ENCODE data around the gene HRH4. TPM values are rescaled to one million over a fixed set of nuclear protein-coding genes. Genes with fewer than 3 reads are reported as not detected.

HRH4 gene
- total RNA-seq, 1 experiment from 2014 or later, result not detected

GRCh38 chr18:24518596-24518995 is 58.2 kb downstream of the HRH4 start:
- Histone ChIP-seq H3K4me1 (ENCODE audit: insufficient read depth, low read length) (no peaks in the 10 kb centered on the region), H3K9ac (ENCODE audit: extremely low read depth, insufficient read length, low read length) (no peak overlapping the region), H4K91ac (ENCODE audit: insufficient read length, low read depth, low read length) (no peak overlapping the region), H3K4me2 (ENCODE audit: insufficient read depth, insufficient read length, low read length) (no peak overlapping the region), H4K20me1 (ENCODE audit: control insufficient read depth, insufficient read depth, insufficient read length) (no peaks in the 10 kb centered on the region), H2BK120ac (ENCODE audit: low read depth, low read length, poor library complexity, severe bottlenecking) (no peak overlapping the region), H4K8ac (replicated peaks; ENCODE audit: insufficient read length, low read depth, low read length) (no peak overlapping the region), H3K27ac (ENCODE audit: insufficient read length, low read depth, low read length) (no peak overlapping the region), H3K27me3 (ENCODE audit: insufficient read depth, low read length) (no peaks in the 10 kb centered on the region), H3K56ac (ENCODE audit: insufficient read length, low read depth, low read length) (no peak overlapping the region), H3K23me2 (ENCODE audit: insufficient read length, low read depth, low read length, poor library complexity, severe bottlenecking) (no peaks in the 10 kb centered on the region), H3K79me1 (ENCODE audit: insufficient read depth, low read depth, low read length, poor library complexity, severe bottlenecking) (no peaks in the 10 kb centered on the region), H3K14ac (ENCODE audit: insufficient read depth, low read length) (no peak overlapping the region), H2BK15ac (ENCODE audit: low read depth, low read length) (no peak overlapping the region), H3T11ph (ENCODE audit: low read length) (no peak overlapping the region), H3K79me2 (ENCODE audit: insufficient read depth, low read length) (no peaks in the 10 kb centered on the region), H3K9me3 (ENCODE audit: control insufficient read depth, low read depth, low read length) (no peaks in the 10 kb centered on the region), H2BK5ac (ENCODE audit: insufficient read length, low read length) (no peak overlapping the region), H2AFZ (ENCODE audit: low read length) (no peak overlapping the region), H3K23ac (ENCODE audit: insufficient read length, low read depth, low read length) (no peak overlapping the region), H3K18ac (ENCODE audit: insufficient read length, low read depth, low read length) (no peak overlapping the region), H3K4ac (ENCODE audit: low read depth, low read length) (no peak overlapping the region), H2BK12ac (ENCODE audit: insufficient read length, low read depth, low read length) (no peak overlapping the region), H2BK20ac (ENCODE audit: low read depth, low read length, poor library complexity, severe bottlenecking) (no peak overlapping the region), H2AK5ac (ENCODE audit: insufficient read length, low read length) (no peak overlapping the region), H4K5ac (ENCODE audit: insufficient read length, low read depth, low read length) (no peak overlapping the region)
- TF ChIP-seq CTCF (conservative IDR thresholded peaks at IDR 0.05), result no peak
- Mint-ChIP-seq H3K9me3 (no peaks in the 10 kb centered on the region; a peak in 1 of 5 replicates), H3K4me3 (no peak overlapping the region), H3K27ac (no peak overlapping the region), H3K36me3 (ENCODE audit: insufficient read depth in 1 of 3, low read depth in 3 of 3) (no peaks in the 10 kb centered on the region), H3K4me1 (peaks cover 11% of the 10 kb centered on the region in 2 experiments), H3K27me3 (ENCODE audit: low read depth) (no peaks in the 10 kb centered on the region)
- no peak for DNase-seq
- WGBS (ENCODE audit: extremely low coverage, insufficient read length, low lambda C conversion rate), result no CpG with 5 or more reads among the region's 14 CpGs

Other genes starting within 250 kb of the HRH4 start
- gene OSBPL1A, start 62.8 kb upstream of the HRH4 start, total RNA-seq (2021), result 32.0 and 33.9 TPM in 2 replicates
- gene IMPACT, start 34.0 kb upstream of the HRH4 start, total RNA-seq (2021), result 41.9 and 44.3 TPM in 2 replicates

Measured in H9 (cell line).